Activated CD4-positive, alpha-beta T cell treated with anti-CD3 and anti-CD28 coated beads, Interleukin-2, Interleukin-6, amounts not matched to agents 100 ng/mL and 50 ng/mL, durations not matched to agents 16 hours and 8 hours (primary cell): ENCODE measurements around the gene MRPL46.
"Not testable (repeated sequence)": the region's sequence is repeated elsewhere in the genome, so short reads cannot be mapped to it uniquely, and the experiment has no call there.

ENCODE experiments used
- DNase-seq: peaks from one replicate; pipeline ENCODE4 v3.0.0-alpha.2; 2020

Gene MRPL46

DNA sequence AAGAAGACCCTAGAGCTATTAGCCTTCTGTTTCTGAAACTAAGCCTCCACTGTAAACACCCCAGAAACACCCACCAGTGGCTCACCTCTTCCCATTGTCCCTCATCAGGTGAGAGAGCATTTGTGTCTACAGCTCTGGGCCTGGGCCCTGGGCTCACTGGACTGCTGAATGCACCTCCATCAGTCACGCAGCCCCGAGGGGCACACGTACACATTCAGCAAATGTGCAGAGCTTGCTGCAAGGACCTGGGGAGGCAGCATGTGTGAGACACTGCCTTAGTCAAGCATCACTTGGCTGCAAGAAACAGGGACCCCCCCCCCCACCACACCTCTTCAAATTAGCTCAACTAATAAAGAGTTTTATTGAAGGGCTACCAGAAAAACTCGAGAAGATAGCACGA, 29.0 kb downstream of the MRPL46 start:
- no peak for DNase-seq

DNA sequence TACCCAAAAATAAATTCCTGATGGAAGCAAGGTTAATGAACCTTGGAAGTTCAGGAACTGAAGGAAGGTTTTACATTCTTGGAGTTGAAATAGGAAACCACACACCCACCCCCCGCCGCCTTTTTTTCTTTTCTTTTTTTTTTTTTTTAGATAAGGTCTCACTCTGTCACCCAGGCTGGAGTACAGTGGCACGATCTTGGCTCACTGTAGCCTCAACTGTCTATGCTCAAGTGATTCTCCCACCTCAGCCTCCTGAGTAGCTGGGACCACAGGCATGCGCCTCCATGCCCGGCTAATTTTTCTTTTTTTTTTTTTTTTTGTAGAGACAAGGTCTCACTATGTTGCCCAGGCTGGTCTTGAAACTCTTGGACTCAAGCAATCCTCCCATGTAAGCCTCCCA, 33.1 kb downstream of the MRPL46 start:
- not testable (repeated sequence) for DNase-seq

DNA sequence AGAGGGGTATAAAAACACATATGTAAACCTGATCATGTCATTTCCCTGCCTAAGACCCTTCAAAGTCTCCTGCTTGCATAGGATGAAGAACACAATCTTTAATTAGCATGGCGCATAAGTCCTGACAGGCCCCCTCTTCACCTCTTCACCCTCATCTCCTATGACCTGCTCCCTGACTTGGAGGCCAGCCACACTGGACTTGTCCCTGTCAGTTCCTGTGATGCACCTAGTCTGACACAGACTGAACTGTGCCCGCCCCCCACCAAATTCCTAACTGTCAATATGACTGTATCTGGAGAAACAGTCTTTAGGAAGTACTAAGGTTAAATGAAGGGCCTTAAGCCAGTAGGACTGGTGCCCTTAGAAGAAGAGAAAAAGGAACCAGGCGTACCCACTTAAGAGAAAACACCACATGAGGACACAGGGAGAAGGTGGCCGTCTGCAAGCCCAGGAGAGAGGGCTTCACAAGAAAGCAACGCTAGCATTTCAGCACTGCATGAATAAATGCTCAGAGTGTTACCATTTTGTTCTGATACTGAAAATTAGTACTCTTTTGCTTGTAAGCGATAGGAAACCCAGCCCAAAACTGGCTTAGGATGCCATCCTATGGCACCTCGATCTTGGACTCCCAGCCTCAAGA, 34.0 kb downstream of the MRPL46 start:
- no peak for DNase-seq

DNA sequence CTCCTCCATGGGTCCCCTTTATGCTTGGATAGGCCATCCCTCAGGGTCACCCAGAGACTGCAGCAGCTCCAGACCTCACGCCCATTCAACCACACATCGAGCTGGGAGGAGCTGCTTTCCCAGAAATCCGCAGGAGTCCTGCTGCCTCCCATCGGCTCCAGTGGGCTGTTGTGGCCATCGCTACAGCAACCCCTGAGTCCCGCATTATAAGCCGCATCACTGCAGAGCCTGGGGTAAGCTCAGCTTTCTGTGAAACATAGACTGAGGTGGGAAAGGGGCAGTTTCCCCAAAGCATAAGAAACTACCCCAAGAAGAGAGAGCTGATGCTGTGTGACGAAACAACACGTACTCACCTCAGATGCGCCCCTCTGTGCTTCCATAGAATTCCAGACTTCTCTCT, 35.7 kb downstream of the MRPL46 start:
- no peak for DNase-seq

DNA sequence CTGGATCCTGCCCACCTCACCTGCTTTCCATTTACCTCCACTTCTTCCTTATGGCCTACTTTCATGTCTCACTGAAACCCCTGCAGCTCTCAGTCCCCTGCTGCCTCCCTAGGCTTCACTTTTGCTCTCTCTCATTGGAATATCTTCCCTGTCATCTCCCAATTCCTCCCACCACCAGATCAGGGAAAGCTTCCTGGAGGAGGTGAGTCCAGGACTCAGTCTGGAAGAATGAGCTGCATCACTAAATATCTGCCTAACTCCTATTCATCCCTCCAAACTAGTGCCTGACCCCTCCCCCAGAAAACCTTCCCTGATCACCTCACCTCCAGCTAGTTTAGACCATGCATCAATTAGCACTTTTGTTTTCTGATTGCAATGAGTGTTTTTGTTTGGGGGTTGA, 37.1 kb downstream of the MRPL46 start:
- DNase-seq = no peak

DNA sequence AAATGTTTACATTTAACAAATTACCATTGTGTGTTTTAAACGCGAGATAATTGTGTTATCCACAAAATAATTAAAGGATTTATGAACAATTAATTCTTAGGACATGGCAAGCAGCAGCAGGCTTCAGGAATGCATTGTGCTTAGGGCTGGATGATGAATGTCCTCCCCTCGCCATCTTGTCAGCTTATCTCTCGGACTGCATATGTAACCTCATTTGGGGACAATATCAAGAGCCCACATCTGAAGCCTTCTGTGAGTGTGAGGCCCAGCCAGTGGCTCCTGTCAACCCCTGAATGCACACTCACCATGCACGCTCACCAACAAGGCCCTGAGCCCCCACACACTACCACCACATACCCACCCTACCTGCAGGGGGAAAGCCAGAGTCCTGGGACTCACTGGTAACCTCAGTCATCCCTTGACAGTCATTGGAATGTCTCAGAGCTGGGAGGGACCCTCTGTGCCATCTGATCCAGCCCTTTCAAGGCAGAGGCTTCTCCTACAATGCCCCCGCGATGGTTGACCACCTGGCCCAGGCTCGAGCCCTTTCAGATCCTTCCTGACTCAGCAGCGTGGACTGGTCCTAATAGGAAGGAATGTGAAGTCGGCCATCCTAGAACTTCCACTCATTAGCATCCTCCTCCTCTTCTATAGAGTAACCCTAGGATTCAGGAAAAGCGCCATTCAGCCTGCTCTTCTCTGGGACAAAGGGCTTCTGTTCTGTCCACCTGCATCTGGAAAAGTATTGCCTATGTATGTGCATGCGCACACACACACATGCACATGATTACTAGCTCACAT, 38.2 kb downstream of the MRPL46 start:
- DNase-seq = no peak

DNA sequence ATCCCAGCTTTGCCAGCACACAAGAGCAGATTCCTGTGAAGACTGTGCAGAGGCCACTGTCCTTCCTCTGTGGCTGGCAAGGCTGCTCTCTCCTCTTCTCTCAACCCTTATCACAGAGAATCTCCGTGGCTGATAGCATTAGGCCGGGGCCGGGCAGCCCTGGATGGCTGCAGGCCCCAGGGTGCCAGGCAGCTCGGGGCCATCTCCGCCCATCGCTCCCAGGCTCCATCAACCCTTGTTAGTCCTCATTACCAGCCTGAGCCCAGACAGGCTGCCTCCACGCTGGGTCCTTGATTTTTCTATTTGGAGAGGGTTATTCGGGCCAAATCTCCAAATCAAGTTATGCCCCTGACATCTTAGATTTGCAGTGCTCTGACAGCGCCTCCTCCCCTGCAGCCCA, 39.1 kb downstream of the MRPL46 start:
- DNase-seq = no peak

DNA sequence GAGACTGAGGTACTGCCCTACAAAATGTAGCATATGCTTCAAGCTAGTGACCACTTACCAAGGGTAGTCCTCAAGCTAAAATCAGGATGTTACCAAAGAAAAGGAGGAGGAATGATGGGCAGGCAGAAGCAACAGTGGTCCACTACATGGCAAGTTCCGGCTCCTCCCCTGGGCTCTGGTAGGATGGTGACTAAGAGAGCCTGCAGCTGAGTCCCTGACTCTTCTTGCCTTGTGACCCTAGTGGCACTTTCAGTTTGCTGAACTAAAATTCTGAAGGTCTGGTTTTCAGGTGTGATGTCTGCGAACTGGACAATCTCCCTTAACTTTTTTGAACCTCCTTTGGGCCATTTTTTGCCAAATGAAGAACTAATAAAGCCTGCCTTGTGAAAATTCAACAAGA, 40.9 kb downstream of the MRPL46 start:
- no peak for DNase-seq

DNA sequence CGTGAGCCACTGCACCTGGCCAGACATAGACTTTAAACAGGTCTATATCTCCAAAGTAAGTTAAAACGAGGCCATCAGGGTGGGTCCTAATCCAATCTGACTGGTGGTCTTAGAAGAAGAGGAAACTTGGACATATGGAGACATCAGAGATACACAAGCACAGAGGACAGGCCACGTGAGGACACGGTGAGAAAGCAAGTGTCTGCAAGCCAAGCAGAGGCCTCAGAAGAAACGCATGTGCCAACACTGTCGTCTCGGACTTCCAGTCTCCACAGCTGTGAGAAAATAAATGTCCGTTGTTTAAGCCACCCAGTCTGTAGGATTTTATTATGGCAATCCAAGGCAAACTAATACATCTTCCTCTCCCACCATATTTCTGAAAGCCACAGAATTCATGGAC, 43.9 kb downstream of the MRPL46 start:
- no peak for DNase-seq

DNA sequence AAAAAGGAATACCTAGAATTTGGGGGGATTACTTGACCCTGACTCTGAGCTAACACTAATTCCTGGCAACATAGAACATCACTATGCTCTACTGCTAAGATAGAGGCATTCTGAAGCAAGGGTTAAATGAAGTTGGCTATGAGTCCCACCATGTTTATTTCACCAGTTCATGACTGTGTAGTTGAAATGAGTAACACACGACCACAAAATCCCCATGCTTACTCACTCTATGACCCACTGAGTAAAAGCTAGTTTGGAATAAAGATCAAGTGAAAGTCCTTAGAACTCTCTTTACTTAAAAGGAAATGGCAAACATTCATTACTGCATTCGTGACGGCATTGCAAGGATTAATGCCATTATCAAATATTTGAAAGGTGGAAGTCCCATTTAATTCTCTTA, 47.4 kb downstream of the MRPL46 start:
- peak; percentile 76 for DNase-seq
